Activated effector memory CD4-positive, alpha-beta T cell treated with anti-CD3 and anti-CD28 coated beads, Interleukin-2, amount 50 U/mL, for 16 hours (primary cell): ENCODE data around the gene NGF.

ENCODE experiments used
- DNase-seq: peaks from one replicate; pipeline ENCODE4 v3.0.0-alpha.2; 2020

Gene NGF

DNA sequence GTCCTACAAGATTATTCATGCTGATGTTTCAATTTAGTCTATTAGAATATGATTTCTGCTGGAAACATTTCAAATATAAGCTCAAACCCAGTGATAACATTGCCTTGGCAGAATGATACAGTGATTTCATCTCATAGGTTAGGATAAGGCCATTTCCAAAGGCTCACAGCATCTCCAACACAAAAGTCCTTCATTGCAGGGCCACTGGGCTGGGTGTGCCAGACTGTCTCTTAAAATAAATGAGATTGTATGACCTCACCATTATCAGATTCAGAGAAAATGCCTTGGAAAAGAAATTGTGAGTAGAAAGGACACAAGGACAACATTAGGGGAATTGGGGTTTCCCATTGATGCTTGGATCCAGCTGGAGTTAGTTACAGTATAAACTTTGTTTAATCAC is 30.4 kb downstream of the NGF start:
- DNase-seq = no peak

DNA sequence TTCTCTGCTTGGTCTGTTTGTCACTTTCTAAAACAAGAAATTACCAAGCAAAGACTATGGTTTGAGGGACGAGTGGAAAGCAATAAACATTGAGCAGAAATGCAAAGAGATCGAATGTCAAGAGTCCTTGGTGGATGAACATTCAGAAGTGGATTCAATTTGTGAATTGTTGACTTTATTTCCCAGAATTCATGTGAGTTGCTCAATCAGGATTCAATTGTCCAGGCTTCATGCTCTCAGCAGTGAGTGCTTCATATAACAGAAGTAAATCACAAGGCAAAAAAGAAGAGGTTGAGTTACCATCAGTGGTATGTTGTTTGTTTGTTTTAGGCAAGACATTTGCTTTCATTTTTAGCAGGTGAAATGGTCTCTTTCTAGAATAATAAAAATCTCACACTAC is 31.9 kb downstream of the NGF start:
- no peak for DNase-seq

DNA sequence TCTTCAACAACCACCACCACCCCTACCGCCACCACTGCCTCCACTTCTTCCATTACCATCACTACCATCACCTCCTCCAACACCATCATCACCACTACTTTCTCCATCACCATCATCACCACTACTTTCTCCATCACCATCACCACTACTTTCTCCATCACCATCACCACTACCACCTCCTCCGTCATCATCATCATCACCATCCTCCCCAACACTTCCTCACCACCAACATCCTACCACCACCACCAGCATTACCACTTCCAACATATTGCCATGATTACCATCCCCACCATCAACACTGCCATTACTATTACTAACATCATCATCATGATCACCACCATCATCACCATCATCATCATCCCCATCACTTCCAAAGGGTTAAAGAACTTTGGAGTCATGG is 34.7 kb downstream of the NGF start:
- DNase-seq = no peak

DNA sequence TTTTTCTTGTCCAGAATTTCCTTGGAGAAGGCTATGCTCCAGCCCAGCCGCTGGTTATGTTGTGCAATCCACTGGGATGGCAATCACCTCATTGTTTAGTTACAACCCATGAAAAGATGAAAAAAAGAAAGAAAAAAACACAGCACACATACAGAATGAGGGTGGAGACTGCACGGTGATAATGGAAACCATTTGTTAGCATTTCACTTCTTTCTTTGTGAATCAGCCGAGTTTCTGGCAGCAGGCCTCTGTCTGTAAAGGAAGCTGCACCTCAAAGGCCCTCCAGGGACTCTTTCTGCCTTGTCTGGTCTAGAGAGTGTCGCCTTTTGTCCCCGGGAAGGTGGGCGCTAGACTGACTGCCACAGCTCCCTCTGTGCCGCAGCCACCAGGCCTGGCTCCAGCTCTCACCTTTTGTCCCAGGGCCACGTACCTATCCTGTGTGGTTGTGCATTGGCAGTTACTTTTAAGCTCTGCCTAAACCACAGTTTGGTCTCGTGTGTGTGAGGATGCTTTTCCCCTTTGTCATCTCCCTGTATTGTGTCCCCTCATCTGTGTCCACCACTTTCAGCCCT is 35.6 kb downstream of the NGF start:
- no peak for DNase-seq

DNA sequence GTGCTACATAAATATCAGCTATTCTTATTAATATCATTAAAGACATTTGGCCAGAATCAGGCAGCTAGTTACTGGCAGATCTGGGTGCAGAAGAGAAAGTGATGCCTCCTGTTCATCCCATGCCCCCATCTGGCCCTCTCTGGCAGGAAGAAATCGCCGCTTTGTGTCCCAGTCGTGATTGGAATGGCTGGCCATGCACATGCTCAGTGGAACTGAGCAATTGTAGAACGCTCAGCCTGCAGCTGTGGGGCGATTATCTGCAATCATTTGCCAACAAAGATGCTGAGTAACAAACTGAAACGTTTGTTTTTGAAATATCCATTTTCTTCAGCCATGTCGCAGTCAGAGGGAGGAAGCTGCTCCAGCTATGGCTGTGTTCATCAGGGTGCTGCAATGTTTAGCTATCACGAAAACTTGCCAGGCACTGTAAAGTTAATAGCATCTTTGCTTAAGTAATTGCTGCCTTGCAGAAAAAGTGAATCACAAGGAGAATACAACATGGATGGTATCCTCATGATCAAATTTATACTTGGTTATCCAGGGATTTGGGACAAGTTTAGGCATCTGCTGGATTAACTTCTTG is 36.5 kb downstream of the NGF start:
- no peak for DNase-seq

DNA sequence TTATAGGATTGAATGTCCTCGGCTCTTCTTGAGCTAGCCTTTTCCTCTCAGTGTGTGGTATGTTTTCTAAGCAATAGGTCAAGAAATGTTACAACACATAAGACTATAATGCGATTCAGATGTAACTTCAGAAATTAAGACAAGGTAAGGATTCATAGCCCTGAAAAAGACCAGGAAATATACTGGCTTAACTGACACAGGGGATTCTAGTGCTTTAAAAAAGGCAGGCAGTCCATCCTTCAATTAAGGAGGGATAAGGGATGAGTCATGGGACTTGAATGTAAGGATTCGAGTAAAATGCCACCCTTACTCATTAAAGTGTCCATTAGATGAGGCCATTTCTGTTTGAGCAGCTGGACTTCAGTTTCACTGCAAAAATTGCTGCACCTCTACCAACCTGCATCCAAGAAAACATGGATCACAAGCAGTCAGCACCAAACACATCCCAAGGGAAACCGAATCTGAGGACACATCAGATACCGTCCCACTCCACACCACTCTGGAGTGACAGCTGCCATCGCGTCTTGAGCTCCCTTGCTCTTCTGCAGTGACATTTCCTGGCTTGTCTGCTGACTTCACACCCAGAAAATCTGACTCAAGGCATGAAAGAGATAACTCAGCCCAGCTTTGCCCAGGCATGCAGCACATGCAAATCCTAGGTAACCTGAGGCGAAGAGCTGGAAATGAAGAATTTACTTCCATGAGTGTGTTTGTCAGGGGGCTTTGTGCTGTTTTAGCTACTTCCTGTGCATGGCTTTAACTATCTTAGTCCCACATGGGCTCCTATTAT is 37.8 kb downstream of the NGF start:
- no peak for DNase-seq

DNA sequence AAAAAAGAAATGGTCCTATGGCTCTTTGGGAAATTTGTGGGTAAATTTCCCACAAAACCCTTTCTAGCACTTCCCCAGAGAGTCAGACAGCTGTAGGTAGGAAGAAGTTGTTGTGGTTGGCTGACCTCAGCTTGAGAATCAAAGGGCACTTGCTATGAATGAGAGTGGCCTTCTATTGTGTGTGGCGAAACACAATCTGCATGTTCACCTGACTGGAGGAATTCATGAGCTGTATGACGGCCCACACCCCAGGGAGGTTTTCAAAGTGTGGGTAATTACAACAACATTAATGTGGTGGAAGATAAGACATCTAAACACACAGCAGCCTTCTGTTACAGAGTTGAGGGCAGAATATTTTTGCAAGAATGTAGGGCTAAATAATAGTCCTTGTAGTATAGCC is 38.8 kb downstream of the NGF start:
- no peak for DNase-seq

DNA sequence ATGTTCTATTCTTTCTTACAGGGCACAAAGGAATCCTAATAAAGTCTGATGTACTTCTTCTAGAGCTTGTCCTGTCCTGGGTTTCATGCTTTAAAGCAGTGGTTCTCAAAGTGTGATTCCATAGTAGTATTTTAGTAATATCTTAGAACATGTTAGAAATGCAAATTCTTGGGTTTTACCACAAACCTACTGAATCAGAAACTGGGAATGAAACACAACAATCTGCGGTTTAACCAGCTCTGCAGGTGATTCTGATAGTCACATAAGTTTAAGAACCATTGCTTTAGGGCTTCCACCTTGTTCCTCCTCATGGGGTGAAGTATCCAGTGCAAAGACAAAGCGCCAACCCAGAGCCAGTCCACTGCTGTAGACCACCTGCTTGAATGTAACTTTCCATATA is 41.1 kb downstream of the NGF start:
- DNase-seq = no peak

DNA sequence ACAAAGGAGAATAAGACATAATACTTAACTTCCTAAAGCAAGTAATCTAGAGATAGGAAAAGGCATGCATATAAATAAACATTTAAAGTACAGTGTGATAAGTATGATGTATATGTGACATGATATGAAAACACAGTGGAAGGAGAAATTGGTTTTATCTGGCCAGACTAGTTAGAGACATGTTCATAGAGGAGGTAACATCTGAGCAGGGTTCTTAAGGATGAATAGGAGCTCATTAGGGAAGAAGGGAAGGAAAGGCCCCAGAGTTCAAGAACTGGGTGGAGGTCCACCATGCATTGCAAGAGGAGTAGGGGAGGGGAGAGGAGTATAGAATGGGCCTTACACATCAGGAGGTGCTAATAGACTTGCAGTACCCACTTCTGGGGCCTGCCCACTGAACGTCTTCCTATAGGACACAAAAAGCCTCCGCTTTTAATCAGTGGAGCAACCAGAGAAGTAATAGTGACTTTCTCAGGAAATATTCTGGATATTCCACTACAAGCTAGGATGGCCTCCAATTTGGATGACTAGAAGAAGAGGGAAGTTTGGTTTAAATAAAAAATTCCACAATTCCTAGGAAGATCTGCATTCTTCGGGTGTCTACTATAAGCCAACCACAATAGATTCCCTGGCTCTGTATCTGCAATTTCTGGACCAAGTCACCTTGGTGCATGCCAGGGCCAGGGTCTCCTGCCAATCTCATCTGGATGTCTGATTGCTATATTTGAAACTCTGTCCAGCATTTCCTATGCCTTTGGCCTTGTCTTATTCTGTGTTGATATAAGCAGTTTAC is 41.9 kb downstream of the NGF start:
- no peak for DNase-seq

DNA sequence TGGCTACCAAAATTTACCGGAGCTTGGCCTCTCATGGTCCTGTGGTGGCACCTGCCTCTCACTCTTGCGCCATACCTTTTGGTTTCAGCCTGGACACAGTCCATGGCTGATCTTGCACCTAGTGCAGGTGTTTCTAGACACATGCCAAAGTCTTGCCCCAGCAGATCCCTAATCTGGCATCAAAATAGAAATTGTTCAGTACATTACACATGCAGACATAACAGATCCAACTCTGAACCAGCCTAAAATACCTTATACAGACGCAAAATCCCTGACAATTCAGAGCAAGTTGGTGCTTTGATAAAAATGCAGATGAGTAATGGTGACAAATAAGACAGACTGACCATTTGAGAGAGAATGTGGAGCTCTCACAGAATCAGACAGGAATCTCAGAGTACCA is 44.1 kb downstream of the NGF start:
- DNase-seq = no peak

DNA sequence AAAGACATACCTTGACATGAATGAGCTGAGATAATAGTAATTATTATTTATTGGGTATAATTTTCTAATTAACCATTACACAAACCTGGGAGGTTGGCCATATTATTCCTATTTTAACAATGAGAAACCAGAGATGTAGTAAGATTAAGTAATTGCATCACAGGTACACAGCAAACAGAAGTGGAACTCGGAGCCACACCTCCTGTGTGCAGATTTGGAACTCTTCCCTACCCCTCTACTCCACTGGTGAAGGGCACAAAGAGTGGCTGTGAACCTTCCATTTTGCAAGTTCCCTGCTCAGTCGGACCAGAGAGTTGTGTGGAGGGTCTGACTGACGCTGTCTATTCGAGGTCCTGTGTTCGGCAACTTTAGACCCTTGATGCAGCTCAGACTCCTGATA is 45.0 kb downstream of the NGF start:
- DNase-seq = no peak

DNA sequence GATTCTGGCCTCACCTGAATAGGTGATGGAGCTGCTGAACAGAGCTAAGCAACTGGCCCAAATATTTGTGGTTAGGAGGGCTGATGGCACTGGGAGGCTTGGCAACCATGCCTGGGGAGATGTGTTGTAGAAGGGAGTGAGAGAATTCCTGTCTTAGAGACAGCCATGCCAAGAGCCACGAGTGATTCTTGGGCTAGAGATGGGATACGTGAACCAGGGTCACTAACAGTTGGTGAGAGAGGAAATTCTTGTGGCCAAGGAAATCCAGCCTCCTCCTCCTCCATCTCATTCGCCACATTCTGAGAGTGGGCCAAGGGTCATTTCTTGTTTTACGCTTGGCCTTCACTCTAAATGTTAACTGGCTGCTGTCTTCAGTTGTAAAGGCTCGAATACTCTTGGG is 46.3 kb downstream of the NGF start:
- no peak for DNase-seq

DNA sequence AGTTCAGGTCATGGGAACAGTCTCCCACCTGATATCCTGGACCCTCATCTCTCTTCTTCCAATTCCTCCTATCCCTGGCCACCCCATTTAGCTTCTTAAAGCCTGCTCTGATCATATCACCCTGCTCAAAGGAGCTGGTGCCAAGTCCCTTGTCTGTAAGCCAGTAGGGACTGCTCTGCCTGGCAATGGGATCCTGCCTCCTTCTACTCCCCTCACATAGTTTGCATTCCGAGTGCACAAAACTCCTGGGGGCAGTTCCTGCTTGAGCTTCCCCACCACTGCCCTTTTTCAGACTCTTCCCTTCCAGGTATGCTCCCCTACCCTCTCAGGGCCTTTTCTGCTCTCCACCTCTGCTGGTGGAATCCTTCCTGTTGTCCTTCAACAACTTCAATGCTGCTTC is 48.1 kb downstream of the NGF start:
- DNase-seq = no peak

DNA sequence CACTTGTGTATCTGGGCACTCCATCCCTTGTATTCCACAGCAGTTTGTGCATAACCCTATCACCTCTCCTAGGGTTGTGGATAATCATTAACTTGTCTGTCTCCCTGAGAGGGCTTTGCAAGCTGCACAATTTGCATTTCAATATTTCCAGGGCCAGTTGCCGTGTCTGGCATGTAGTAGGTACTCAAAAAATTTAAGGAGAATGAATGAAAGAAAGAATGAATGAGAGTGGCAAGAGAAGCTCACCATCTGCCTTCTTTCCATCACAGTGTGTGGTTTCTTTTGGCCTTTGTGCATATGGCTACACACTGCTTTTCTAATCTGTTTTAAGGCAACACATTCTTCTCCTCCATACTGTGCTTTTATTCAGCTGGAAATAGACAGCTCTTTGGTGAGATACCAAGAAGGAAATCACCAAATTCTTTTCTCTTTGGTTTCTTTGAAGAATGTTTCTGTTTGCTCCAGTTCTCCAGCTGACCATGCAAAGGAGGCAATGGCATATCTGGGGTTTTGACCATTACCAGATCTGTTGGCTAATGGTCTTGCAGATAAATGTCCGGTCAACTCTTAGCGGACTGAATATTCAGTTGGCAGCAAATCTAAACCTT is 49.4 kb downstream of the NGF start:
- no peak for DNase-seq

DNA sequence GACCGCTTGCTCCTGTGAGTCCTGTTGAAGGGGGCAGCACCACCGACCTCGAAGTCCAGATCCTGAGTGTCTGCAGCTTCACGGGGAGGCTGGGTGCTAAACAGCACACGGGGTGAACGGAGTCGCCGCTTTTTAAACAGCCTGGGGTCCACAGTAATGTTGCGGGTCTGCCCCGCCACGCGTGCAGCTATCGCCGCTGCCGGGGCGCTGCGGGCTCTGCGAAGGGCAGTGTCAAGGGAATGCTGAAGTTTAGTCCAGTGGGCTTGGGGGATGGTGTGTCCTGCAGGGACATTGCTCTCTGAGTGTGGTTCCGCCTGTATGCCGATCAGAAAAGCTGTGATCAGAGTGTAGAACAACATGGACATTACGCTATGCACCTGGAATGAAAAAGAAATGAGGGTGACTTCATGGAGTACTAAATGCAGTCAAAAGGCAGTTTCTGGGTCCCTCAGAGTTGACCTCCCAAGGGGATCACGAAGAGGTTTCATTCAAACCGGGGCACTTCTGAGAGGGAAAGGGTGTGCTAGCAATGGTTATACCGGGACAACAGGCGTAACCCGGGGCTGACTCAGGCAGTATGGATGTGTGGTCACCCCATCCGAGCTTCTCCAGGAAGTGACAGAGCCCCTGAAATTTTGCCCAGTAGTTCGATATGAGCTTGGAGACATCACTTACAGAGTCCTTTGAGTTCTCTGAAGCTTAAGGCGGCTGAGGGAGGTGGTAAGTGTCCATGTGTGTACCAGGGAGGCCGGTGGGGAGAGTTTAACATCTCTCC is 51.4 kb downstream of the NGF start:
- no peak for DNase-seq

DNA sequence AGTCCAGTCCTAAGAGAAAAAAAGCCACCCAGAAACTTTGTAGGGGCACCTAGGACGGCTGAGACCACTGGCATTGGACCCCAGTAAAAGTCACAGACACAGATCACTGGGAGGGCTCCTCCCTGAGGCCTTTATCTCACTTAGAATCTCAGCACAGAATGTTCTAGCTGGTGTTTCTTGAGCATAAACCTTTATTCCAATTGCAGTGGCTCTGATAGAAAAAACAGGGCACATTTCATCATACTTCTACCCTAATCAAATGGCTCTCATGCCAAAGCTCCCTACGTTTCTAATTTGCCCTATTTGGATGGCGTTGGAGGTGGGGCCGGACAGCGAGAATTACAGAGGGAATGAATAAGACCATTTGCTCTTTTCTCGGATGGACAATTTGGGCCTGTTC is 53.8 kb downstream of the NGF start:
- no peak for DNase-seq

DNA sequence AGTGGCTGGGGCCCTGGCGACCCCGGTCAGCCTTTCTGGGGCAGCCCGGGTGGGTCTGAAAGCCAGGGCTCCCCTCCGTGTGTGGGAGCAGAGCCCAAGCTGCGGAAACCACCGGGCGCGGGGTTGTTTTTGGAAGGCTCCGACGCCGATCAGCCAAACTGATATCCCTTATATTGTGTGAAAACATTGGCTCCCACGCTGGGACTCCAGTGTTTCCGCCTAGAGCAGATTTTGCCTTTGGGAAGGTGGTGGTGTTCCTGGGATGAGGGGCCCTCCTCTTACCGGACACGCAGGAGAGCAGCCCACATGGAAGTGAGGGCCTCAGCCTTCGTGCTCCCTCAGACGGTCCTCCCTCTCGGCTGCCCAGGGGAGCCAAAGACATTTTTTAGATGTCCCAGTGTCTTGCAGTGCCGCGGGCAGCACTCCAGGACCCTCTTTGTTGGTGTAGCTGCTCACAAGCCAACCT is 54.3 kb downstream of the NGF start:
- DNase-seq = no peak

DNA sequence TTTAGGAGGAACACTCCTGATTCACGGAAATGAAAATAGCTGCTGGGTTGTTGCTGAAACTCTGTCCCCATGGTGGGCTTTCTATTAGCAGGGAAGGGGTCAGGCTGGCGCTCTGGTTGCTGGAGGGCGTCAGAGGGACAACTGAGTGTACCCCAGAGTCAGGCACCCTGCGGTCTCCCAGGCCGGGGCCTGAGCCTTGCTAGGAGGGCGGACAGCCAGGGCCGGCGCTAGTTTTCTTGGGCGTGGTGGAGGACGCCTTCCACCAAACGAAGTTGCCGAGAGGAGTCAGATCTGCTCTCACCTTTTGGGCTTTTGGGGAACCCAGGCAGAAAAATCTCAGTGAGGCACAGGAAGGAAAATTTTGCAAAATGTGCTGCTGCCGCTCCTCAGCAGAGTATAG is 54.8 kb downstream of the NGF start:
- DNase-seq = no peak

DNA sequence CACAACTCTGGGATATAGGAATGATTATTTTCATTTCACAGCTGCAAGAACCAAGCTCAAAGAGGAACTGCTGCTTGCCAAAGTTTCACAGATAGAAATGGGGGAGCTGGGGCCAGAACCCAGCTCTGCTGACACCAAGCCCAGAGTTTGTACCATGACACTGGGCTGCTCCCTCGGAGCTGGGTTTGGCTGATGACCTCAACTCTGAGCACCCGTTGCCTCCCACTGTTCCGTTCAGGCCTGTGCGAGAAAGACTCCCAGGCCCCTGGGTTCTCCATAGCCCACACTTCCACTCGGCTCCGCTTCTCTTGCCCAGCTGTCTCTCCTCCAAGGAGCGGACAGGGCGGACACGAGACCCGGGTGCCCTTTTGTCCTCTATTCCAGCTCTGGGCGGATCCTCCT is 55.2 kb downstream of the NGF start:
- DNase-seq = no peak

DNA sequence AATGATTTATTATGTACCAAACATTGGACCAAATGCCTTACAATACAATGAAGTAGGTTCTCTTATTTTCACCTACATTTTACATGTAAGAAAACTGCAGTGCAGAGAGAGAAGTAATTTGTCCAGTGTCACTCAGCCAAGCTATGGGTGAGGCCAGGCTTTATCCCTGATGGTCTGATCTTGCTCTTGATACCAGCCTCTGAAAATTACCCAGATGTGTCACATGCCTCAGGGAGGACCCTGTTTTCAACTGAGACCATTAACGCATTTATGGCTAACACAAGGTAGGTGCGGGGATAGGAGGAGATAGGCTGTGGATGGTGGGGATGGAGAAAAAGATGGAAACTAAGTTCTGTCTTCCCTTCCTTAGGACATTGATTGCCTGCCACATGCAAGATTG is 56.9 kb downstream of the NGF start:
- no peak for DNase-seq

DNA sequence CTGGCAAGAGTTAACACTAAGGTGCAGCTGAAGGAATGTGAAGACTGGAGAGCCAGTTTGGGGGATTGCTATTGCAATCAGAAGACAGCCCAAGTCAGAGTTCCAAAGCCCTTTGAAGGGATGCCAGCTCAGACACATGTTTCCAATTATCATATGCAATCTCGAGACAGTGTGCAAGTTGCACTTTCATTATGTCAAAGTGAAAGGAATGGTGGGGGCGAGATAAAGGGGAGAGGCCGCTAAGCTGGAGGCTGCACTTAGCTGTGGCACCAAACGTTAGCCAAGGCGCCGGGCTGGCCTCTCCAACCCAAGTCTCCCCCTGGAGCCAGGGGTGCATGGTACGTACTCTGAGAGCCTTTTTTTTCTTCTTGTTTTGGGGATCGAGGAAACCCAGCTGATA is 58.0 kb downstream of the NGF start:
- no peak for DNase-seq

DNA sequence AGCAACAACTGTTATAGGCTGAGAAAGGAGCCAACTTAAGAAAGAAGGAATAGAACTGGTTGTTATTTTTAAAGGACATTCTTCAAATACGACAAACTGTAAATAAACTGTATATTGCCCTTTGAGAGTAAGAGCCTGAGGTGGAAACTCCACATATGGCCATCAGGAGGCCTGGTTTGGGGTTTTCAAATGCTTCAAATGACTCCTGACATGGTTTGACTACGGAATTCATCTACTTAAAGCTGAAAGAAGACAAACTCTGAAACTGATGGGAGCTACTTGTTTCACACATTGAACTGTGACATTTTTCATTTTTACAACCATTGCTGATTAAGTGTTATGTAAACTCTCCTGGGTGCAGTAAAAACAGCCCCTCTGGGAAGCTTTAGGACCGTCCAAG is 59.8 kb downstream of the NGF start:
- DNase-seq = no peak

DNA sequence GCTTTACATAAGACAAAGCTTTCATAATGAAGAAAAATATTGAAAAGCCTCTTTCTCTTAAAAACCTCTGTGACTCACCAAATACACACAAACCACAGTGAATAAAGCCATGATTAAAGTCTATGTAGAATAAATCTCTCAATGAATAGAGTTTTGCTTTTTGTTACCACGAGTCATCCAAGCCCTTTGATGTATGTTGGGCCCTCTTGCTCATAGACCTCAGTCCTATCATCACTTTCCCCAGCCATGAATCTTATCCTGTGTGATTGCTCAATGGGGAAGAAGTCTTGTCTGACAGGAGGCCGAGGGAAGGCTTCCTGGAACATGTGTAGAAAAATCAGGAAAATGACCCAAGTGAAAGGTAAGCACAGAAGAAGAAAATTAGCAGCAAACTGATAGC is 60.8 kb downstream of the NGF start:
- DNase-seq = no peak
